Measurements from ENCODE around the gene PCDHA13. TPM values are rescaled to one million over a fixed set of nuclear protein-coding genes. Genes with fewer than 3 reads are reported as not detected.

The PCDHA13 gene
- total RNA-seq, 1 experiment from 2014 or later, result not detected

DNA sequence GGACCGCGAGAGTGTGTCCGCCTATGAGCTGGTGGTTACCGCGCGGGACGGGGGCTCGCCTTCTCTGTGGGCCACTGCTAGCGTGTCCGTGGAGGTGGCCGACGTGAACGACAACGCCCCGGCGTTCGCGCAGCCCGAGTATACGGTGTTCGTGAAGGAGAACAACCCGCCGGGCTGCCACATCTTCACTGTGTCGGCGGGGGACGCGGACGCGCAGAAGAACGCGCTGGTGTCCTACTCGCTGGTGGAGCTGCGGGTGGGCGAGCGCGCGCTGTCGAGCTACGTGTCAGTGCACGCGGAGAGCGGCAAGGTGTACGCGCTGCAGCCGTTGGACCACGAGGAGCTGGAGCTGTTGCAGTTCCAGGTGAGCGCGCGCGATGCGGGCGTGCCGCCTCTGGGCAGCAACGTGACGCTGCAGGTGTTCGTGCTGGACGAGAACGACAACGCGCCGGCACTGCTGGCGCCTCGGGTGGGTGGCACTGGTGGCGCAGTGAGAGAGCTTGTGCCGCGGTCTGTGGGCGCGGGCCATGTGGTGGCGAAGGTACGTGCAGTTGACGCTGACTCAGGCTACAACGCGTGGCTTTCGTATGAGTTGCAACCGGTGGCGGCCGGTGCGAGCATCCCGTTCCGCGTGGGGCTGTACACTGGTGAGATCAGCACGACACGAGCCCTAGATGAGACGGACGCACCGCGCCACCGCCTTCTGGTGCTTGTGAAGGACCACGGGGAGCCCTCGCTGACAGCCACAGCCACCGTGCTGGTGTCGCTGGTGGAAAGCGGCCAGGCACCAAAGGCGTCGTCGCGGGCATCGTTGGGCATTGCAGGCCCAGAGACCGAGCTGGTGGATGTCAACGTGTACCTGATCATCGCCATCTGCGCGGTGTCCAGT lies 46.1 kb upstream of the PCDHA13 start:
- H4K20me1 ChIP-seq (ENCODE audit: insufficient read depth), result no peaks in the 10 kb centered on the region
- CTCF ChIA-PET, result no interaction called here
- no peak overlapping the region for H3K9ac ChIP-seq (ENCODE audit: low read length)
- no peaks in the 10 kb centered on the region for H3K9me2 ChIP-seq (ENCODE audit: insufficient read depth)
- intact Hi-C loops (cut with micrococcal nuclease), result no loop called here
- H3K9me3 ChIP-seq (ENCODE audit: control insufficient read depth in 1 of 2, insufficient read depth in 1 of 2, low read depth in 1 of 2, low read length in 2 of 2), result no peaks in the 10 kb centered on the region; a peak in 1 of 4 replicates
- no peak for DNase-seq (ENCODE audit: low read depth, low spot score)
- RAD21 ChIA-PET (ENCODE audit: low non-redundant PET in 1 of 2, low total read pairs in 2 of 2, uncharacterized antibody in 2 of 2, unreplicated experiment in 2 of 2), result no interaction called here
- H3K79me2 ChIP-seq (ENCODE audit: insufficient read depth, low read length), result no peaks in the 10 kb centered on the region
- no peak for ATAC-seq
- H3K4me2 ChIP-seq (ENCODE audit: low read length), result no peak overlapping the region
- H3K27ac ChIP-seq (ENCODE audit: low read depth, low read length), result no peak overlapping the region
- H3K36me3 ChIP-seq (ENCODE audit: control insufficient read depth in 1 of 2, insufficient read depth in 2 of 2, low read length in 2 of 2), result no peaks in the 10 kb centered on the region
- H2AFZ ChIP-seq (ENCODE audit: low read depth, low read length, poor library complexity, severe bottlenecking), result no peak overlapping the region
- TF ChIP-seq POLR2A (IDR thresholded peaks at IDR 0.05; ENCODE audit: borderline replicate concordance, extremely low read depth, insufficient read depth, insufficient read length), result no peak
- TF ChIP-seq EZH2 (IDR thresholded peaks at IDR 0.05), result no peak
- TF ChIP-seq CBX3 (IDR thresholded peaks at IDR 0.05; ENCODE audit: low read depth), result no peak
- no peak for TF ChIP-seq CTCF (IDR thresholded peaks at IDR 0.05 in 2 of 3, conservative IDR thresholded peaks at IDR 0.05 in 1 of 3; ENCODE audit: borderline replicate concordance in 1 of 3, insufficient read depth in 1 of 3, low read depth in 2 of 3, low read length in 2 of 3)
- no peak for TF ChIP-seq EZH2phosphoT487 (IDR thresholded peaks at IDR 0.05; ENCODE audit: borderline replicate concordance)
- H3K27me3 ChIP-seq (ENCODE audit: insufficient read depth, low read length), result no peaks in the 10 kb centered on the region
- no TSS peak for BruUV-seq (replicated peaks)
- H3K4me3 ChIP-seq (replicated peaks in 1 of 2; ENCODE audit: low read depth in 1 of 2, low read length in 2 of 2), result no peak overlapping the region
- POLR2A ChIA-PET, result no interaction called here
- H3K4me1 ChIP-seq (ENCODE audit: control insufficient read depth in 1 of 2, insufficient read depth in 2 of 2, low read length in 2 of 2), result no peaks in the 10 kb centered on the region

Data from HCT116 (cell line).